ENCODE data around the gene MATK. TPM values are rescaled to one million over a fixed set of nuclear protein-coding genes. Genes with fewer than 3 reads are reported as not detected.

MATK gene
- total RNA-seq, 1 donor from 2014 or later, result 2.6 TPM

GRCh38 chr19:3814648-3815047 lies 28.5 kb upstream of the MATK start:
- DNase-seq, result no peak

- DNase-seq, result no peak
Measured at GRCh38 chr19:3813473-3814392, 27.6 kb upstream of the MATK start.

GRCh38 chr19:3810708-3811355 lies 24.7 kb upstream of the MATK start:
- no peak for DNase-seq

GRCh38 chr19:3809881-3810707 lies 23.9 kb upstream of the MATK start:
- no peak for DNase-seq

GRCh38 chr19:3808420-3809143 lies 22.4 kb upstream of the MATK start:
- no peak for DNase-seq

GRCh38 chr19:3807574-3808354 lies 21.6 kb upstream of the MATK start:
- no peak for DNase-seq

- no peak for DNase-seq
Measured at GRCh38 chr19:3807131-3807480, 20.9 kb upstream of the MATK start.

GRCh38 chr19:3805859-3806258 lies 19.7 kb upstream of the MATK start:
- DNase-seq, result no peak

GRCh38 chr19:3804429-3804828 lies 18.2 kb upstream of the MATK start:
- no peak for DNase-seq

- no peak for DNase-seq
Measured at GRCh38 chr19:3803986-3804385, 17.8 kb upstream of the MATK start.

GRCh38 chr19:3803114-3803888 lies 17.1 kb upstream of the MATK start:
- DNase-seq, result no peak

GRCh38 chr19:3801412-3802096 lies 15.4 kb upstream of the MATK start:
- peak; percentile 56 for DNase-seq

- DNase-seq, result no peak
Measured at GRCh38 chr19:3800996-3801395, 14.8 kb upstream of the MATK start.

GRCh38 chr19:3798137-3798536 lies 12.0 kb upstream of the MATK start:
- DNase-seq, result no peak

- DNase-seq, result no peak
Measured at GRCh38 chr19:3796358-3796757, 10.2 kb upstream of the MATK start.

- DNase-seq, result no peak
Measured at GRCh38 chr19:3793799-3794198, 7.6 kb upstream of the MATK start.

GRCh38 chr19:3792114-3792513 lies 5.9 kb upstream of the MATK start:
- no peak for DNase-seq

GRCh38 chr19:3790941-3791340 lies 4.8 kb upstream of the MATK start:
- no peak for DNase-seq

- DNase-seq, result no peak
Measured at GRCh38 chr19:3790209-3790734, 4.1 kb upstream of the MATK start.

Measured in tongue (tissue), 2 donors.